HEK293T (cell line): ENCODE data around the gene PKN1.
"Not testable (repeated sequence)": the region's sequence is repeated elsewhere in the genome, so short reads cannot be mapped to it uniquely, and the experiment has no call there.

Experiments used
- CTCF ChIA-PET: fragments of 350-600 bp; formaldehyde crosslinking; extraction: SDS; loops from one replicate; lab custom pipeline; 2021; ENCODE audit warnings: antibody characterized with exemption, inconsistent platforms; lab: Yijun Ruan, JAX
- POLR2A ChIA-PET: fragments of 350-600 bp; formaldehyde crosslinking; extraction: SDS; loops from one replicate; lab custom pipeline; 2020; ENCODE audit warnings: antibody characterized with exemption, inconsistent platforms; lab: Yijun Ruan, JAX
- DNase-seq: peaks from one replicate; pipeline ENCODE4 v3.0.0; 2012; ENCODE audit warnings: mixed read lengths; ENCODE audit errors: extremely low spot score
- ARNT ChIP-seq: fragments of 450-650 bp; IDR thresholded peaks from 2 replicates; pipeline ENCODE4 v1.6.1; 2017; ENCODE audit warnings: mild to moderate bottlenecking
- BHLHE40 ChIP-seq: fragments of 450-650 bp; IDR thresholded peaks from 2 replicates; pipeline ENCODE4 v1.6.1; 2016; ENCODE audit warnings: mild to moderate bottlenecking, moderate library complexity, borderline replicate concordance
- CTBP1 ChIP-seq: fragments of 450-650 bp; IDR thresholded peaks from 2 replicates; pipeline ENCODE4 v1.6.1; 2016; ENCODE audit warnings: borderline replicate concordance
- ELF4 ChIP-seq: fragments of 450-650 bp; IDR thresholded peaks from 2 replicates; pipeline ENCODE4 v1.6.1; 2017; ENCODE audit warnings: antibody characterized with exemption
- FOXA1 ChIP-seq: fragments of 450-650 bp; IDR thresholded peaks from 2 replicates; pipeline ENCODE4 v1.6.1; 2016; ENCODE audit warnings: mild to moderate bottlenecking
- FOXK2 ChIP-seq: fragments of 450-650 bp; IDR thresholded peaks from 2 replicates; pipeline ENCODE4 v1.6.1; 2016; ENCODE audit warnings: mild to moderate bottlenecking
- FOXM1 ChIP-seq: fragments of 450-650 bp; IDR thresholded peaks from 2 replicates; pipeline ENCODE4 v1.6.1; 2017; ENCODE audit warnings: mild to moderate bottlenecking, borderline replicate concordance
- HDGF ChIP-seq: fragments of 450-650 bp; IDR thresholded peaks from 2 replicates; pipeline ENCODE4 v1.6.1; 2017; ENCODE audit warnings: antibody characterized with exemption, borderline replicate concordance
- L3MBTL2 ChIP-seq: fragments of 450-650 bp; conservative IDR thresholded peaks from 2 replicates; pipeline ENCODE4 v1.6.1; 2016; ENCODE audit warnings: mild to moderate bottlenecking
- LEF1 ChIP-seq: fragments of 450-650 bp; IDR thresholded peaks from 2 replicates; pipeline ENCODE4 v1.6.1; 2017; ENCODE audit warnings: mild to moderate bottlenecking, borderline replicate concordance
- NFRKB ChIP-seq: fragments of 450-650 bp; IDR thresholded peaks from 2 replicates; pipeline ENCODE4 v1.6.1; 2016; ENCODE audit warnings: mild to moderate bottlenecking, moderate library complexity
- SP1 ChIP-seq: fragments of 450-650 bp; IDR thresholded peaks from 2 replicates; pipeline ENCODE4 v1.6.1; 2017
- SUZ12 ChIP-seq: fragments of 450-650 bp; IDR thresholded peaks from 2 replicates; pipeline ENCODE4 v1.6.1; 2016; ENCODE audit warnings: mild to moderate bottlenecking
- TARDBP ChIP-seq: fragments of 450-650 bp; IDR thresholded peaks from 2 replicates; pipeline ENCODE4 v1.6.1; 2016
- ZNF384 ChIP-seq: fragments of 450-650 bp; IDR thresholded peaks from 2 replicates; pipeline ENCODE4 v1.6.1; 2016
- TF ChIP-seq, protein P1 (sequence below): fragments of 450-650 bp; IDR thresholded peaks from 2 replicates; pipeline ENCODE4 v1.6.1; 2016

PKN1 gene

GRCh38 chr19:14402332-14403144 is 30.6 kb upstream of the PKN1 start:
- no peak for DNase-seq
- CTCF ChIA-PET: no interaction called here
- POLR2A ChIA-PET: no interaction called here
- TF ChIP-seq HDGF: no peak
- no peak for TF ChIP-seq L3MBTL2
- no peak for TF ChIP-seq FOXM1
- TF ChIP-seq FOXA1: no peak
- no peak for TF ChIP-seq LEF1
- TF ChIP-seq SUZ12: no peak
- no peak for TF ChIP-seq ZNF384
- no peak for TF ChIP-seq CTBP1
- no peak for TF ChIP-seq NFRKB

DNA sequence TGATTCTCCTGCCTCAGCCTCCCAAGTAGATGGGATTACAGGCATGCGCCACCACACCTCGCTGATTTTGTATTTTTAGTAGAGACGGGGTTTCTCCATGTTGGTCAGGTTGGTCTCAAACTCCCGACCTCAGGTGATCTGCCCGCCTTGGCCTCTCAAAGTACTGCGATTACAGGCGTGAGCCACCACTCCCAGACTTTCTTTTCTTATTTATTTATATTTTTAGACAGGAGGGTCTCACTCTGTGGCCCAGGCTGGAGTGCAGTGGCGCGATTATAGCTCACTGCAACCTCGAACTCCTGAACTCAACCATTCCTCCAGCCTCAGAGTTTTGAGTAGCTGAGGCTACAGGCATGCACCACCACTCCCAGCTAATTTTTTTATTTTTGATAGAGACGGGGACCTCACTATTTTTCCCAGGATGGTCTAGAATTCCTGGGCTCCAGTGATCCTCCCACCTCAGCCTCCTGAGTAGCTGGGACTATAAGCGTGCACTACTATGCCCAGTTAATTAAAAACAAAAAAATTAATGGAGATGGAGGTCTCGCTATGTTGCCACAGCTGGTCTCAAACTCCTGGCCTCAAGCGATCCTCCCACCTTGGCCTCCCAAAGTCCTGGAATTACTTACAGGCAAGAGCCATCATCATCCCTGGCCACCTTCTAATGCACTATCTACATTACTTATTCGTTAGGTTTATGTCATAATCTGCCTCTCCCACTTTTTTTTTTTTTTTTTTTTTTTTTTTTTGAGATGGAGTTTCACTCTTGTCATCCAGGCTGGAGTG is 29.8 kb upstream of the PKN1 start:
- POLR2A ChIA-PET, CTCF ChIA-PET, DNase-seq: not testable (repeated sequence)

DNA sequence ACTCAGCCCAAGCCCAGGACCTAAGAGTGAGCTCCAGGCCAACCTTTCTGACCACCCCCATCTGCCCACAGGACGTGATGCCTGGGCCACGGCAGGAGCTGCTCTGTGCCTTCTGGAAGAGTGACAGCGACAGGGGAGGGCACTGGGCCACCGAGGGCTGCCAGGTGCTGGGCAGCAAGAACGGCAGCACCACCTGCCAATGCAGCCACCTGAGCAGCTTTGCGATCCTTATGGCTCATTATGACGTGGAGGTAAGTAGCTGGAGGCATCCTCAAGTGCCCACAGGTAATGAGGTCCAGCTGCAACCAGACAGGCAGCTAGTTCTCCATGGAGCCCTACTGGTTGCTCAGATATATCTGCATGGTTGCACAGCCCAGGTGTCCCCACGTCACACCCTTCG is 28.8 kb upstream of the PKN1 start:
- POLR2A ChIA-PET: no interaction called here
- TF ChIP-seq HDGF: no peak
- no peak for TF ChIP-seq NFRKB
- TF ChIP-seq LEF1: no peak
- TF ChIP-seq BHLHE40: no peak
- no peak for TF ChIP-seq FOXM1
- no peak for TF ChIP-seq ZNF384
- TF ChIP-seq CTBP1: no peak
- no peak for TF ChIP-seq ARNT
- no peak for TF ChIP-seq TARDBP
- CTCF ChIA-PET: no interaction called here
- no peak for DNase-seq

DNA sequence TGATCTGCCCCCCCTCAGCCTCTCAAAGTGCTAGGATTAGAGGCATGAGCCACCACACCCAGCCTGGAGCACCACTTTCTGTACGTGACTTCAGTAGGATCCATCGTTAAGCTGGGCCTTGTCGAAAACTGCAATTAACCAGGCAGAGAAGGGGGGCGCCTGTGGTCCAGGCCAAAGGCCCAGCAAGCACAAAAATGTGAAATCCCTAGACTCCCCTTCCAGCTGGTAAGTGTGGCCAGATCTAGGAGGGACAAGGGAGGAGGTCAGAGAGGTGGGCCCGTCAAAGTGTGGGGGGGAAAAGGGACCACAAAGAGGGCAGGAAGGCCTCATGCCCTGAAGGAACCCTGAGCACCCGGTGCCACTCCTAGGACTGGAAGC is 27.7 kb upstream of the PKN1 start:
- ChIA-PET POLR2A (interaction anchor here (1.1 to 2.0 kb wide), 3 partner anchors 39 to 269 kb away, joined by 3 to 9 read pairs (median 7); partner anchors contain the start of gene ASF1B), CTCF (interaction anchor here (0.8 to 1.6 kb wide), 5 partner anchors 25 to 269 kb away, joined by 3 to 7 read pairs (median 4); partner anchors contain the start of gene ASF1B)
- TF ChIP-seq ARNT (no peak), FOXK2 (no peak), CTBP1 (no peak), ZNF384 (no peak), FOXA1 (no peak), TARDBP (no peak), FOXM1 (no peak), L3MBTL2 (no peak)
- TF ChIP-seq, protein P1, sequence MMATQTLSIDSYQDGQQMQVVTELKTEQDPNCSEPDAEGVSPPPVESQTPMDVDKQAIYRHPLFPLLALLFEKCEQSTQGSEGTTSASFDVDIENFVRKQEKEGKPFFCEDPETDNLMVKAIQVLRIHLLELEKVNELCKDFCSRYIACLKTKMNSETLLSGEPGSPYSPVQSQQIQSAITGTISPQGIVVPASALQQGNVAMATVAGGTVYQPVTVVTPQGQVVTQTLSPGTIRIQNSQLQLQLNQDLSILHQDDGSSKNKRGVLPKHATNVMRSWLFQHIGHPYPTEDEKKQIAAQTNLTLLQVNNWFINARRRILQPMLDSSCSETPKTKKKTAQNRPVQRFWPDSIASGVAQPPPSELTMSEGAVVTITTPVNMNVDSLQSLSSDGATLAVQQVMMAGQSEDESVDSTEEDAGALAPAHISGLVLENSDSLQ: no peak
- DNase-seq: no peak

DNA sequence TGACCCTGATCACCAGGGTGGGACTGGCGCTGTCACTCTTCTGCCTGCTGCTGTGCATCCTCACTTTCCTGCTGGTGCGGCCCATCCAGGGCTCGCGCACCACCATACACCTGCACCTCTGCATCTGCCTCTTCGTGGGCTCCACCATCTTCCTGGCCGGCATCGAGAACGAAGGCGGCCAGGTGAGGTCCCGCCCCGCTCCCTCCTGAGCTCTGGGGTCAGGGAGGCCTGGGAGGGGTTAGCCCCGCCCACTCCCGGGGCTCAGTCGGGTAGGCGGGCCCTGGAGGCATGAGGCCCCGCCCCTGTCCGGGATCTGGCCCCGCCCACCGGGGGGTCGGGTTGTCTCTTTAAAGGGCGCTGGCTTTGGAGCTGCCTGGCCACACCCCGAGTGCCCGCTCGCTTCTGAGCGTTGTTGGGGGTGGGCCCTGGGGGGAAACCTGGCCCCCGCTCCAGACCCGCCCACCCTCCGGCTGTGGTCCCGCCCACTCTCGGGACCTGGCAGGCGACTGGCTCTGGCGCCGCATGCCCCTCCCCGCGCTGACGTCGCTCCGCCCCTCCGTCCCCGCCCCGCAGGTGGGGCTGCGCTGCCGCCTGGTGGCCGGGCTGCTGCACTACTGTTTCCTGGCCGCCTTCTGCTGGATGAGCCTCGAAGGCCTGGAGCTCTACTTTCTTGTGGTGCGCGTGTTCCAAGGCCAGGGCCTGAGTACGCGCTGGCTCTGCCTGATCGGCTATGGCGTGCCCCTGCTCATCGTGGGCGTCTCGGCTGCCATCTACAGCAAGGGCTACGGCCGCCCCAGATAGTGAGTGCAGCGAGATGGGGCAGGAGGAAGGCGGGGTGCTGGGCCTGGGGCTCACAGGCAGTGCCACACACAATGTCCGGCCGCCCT is 27.1 kb upstream of the PKN1 start:
- ChIA-PET POLR2A (interaction anchor here (0.6 to 2.0 kb wide), 8 partner anchors 9 to 270 kb away, joined by 3 to 9 read pairs (median 6); partner anchors contain the start of genes ADGRE5, ASF1B and DDX39A), CTCF (interaction anchor here (0.5 to 1.6 kb wide), 11 partner anchors 25 to 270 kb away, joined by 3 to 13 read pairs (median 4); partner anchors contain the start of genes ASF1B and PTGER1)
- DNase-seq: peak; percentile 99
- TF ChIP-seq SP1: peak; percentile 59
- TF ChIP-seq HDGF: peak; percentile 84; the same call in 1 of the 2 replicates
- 0 out of 2 replicates have a peak, but pooled peaks have one; percentile 26 for TF ChIP-seq L3MBTL2
- no peak for TF ChIP-seq CTBP1
- TF ChIP-seq LEF1: no peak

- ChIA-PET CTCF (interaction anchor here (0.9 to 1.6 kb wide), 8 partner anchors 26 to 206 kb away, joined by 3 to 13 read pairs (median 4); partner anchors contain the start of gene PTGER1), POLR2A (interaction anchor here (1.0 to 2.0 kb wide), 7 partner anchors 8 to 270 kb away, joined by 3 to 9 read pairs (median 6); partner anchors contain the start of genes ADGRE5, ASF1B and DDX39A)
- TF ChIP-seq SP1 (no peak), FOXA1 (no peak), SUZ12 (no peak), TARDBP (no peak), BHLHE40 (no peak), CTBP1 (no peak), LEF1 (no peak), L3MBTL2 (no peak), HDGF (no peak), ARNT (no peak), ELF4 (no peak), NFRKB (no peak), FOXK2 (no peak), FOXM1 (no peak)
- TF ChIP-seq, protein P1: no peak
- DNase-seq: no peak
Measured at GRCh38 chr19:14406645-14407401, 26.3 kb upstream of the PKN1 start.
